NCI-H146 (cell line): ENCODE results near the gene RFX8.

Experiments
- DNase-seq: peaks from one replicate; lab custom pipeline; 2025; lab: John Stamatoyannopoulos, UW

The RFX8 gene

GRCh38 chr2:101410114-101410513, 64.8 kb downstream of the RFX8 start:
- no peak for DNase-seq

DNA sequence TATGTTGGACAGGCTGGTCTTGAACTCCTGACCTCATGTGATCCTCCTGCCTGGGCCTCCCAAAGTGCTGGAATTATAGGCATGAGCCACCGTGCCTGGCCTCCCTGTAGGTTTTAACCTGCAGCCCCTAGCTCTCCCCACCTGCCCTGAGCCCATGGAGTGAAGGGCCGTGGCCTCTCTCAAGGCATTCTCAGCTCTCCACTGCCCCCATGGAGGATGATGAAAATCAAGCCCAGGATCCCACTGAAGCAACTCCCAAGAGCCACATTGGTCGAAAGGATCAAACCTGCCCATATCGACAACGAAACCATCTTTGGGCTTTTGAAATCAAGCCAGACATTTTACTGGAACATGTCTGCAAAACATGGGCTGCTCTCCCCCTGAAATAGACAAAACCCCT, 65.2 kb downstream of the RFX8 start:
- no peak for DNase-seq

- no peak for DNase-seq
Measured at GRCh38 chr2:101408925-101409324, 66.0 kb downstream of the RFX8 start.

DNA sequence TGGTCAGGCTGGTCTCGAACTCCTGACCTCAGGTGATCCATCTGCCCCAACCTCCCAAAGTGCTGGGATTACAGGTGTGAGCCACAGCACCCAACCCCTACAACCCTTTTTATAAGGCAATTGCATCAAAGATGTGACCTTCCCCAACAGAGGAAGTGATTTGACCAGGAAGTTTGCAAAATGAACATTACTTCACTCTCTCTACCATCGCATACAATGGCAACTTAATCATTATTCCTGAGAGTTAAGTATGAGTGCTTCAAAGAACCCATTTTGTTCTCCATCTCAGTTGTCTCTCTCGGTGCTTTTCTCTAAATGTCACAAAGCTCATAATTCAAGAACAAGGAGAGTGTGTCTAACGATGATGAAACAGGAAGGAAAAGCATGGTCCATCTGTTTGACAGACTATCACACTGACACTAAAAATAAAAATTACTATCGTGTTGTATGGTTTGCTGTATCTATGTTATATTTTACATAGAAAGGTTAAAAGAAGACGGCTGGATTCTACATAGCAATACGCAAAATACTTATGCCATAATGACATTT, 69.5 kb downstream of the RFX8 start:
- no peak for DNase-seq

- no peak for DNase-seq
Measured at GRCh38 chr2:101403745-101404144, 71.2 kb downstream of the RFX8 start.

DNA sequence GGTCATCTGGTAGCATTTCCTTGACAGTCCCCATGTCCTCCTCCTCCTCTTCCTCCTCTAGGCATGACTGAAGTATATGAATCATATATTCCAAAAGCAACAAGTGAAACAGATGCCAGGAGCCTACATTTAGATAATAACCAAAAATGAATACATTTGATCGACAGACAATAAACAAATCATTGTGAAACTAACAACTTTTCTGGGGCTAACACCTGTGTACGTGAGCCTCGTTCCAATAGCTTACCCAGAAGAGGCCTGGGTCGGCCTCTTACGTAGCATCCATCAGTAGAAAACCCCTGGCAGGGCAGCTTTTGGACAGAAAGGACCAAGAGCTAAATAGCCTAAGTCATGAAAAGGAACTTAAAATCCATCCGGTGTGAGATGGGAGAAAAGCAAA, 72.3 kb downstream of the RFX8 start:
- no peak for DNase-seq

DNA sequence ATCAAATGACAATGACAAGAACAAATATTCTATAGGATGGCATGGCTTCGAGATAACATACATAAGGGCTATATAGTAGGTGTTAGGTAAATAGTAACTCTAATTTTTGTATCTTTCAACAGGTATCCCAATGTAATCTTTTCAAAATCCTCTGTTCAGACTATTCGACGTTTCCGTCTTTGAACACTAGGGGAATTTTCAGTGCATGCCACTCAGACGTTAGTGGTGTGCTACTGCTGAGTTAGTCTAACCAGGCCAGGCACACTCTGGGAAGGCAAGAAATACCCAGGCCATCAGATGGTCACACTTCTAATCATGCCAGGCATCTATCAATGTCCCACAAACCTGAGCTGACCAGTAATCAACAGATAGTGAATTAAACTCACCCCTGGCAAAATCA, 73.0 kb downstream of the RFX8 start:
- no peak for DNase-seq

- no peak for DNase-seq
Measured at GRCh38 chr2:101401326-101401665, 73.6 kb downstream of the RFX8 start.

GRCh38 chr2:101400506-101401325, 74.2 kb downstream of the RFX8 start:
- no peak for DNase-seq

GRCh38 chr2:101400048-101400447, 74.9 kb downstream of the RFX8 start:
- no peak for DNase-seq

GRCh38 chr2:101399021-101399799, 75.7 kb downstream of the RFX8 start:
- DNase-seq, result no peak

DNA sequence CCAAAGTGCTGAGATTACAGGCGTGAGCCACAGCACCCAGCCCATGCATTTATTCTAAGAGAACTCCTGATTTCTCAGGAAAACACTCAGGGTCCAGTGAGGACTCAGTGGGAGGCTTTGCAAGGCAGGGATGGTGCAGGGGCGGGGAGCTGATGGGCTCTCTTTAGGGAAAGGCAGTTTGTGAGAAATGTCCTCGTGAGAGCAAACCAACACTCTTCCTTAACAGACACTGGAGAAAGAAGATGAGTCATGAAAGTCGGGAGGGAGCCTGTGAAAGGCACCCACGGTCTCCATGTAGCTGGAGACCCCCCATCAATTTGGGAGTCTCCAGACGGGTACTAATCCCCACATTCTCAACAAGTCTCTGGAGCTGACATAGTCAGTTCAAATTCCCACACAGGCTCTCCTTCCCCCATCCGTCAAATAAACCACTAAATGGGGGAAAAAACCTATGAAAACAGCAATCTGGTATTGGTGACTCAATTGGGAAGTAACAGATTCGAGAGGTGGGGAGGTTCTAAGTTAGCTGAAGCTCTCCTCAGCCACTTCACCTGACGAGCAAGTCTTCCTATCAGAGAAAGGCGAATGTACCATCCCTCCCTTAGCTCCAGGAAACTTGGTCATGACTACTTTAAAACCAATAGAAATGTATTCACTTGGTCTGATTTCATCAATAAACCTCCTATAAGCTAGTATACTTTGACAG, 76.6 kb downstream of the RFX8 start:
- no peak for DNase-seq

GRCh38 chr2:101396316-101396717, 78.6 kb downstream of the RFX8 start:
- no peak for DNase-seq

GRCh38 chr2:101395545-101396315, 79.2 kb downstream of the RFX8 start:
- no peak for DNase-seq

GRCh38 chr2:101388232-101388631, 86.7 kb downstream of the RFX8 start:
- no peak for DNase-seq

GRCh38 chr2:101387151-101387834, 87.6 kb downstream of the RFX8 start, which contains the start of gene CREG2:
Gene CREG2, minus strand, starts transcription at chr2:101387503. Its CDS starts 46 bp downstream, at chr2:101387457.
- peak; percentile 32 for DNase-seq

GRCh38 chr2:101386599-101387150, 88.2 kb downstream of the RFX8 start:
- no peak for DNase-seq

DNA sequence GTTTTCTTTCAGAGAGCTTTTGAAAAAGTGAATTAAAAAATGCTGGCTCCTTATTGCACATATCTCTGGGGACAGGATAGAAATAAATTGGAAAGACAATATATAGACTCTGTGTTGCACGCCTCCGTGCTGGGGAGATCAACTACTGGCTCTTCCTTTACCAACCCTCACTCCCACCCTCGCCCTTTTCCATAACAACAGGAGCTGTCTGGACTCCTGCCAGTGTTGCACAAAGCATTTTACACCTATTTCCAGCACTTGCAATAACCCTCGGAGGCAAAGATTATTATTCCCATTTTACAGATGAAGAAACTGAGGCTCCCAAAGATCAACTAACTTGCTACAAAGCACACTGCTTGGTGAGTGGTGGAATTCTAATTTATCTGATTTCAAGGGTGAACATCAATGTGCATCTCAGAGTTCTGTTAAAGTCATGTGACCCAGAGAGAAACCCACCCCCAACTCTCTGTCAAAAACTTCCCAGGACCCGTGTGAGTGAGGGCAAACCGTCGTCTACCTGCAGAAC, 91.8 kb downstream of the RFX8 start:
- no peak for DNase-seq

DNA sequence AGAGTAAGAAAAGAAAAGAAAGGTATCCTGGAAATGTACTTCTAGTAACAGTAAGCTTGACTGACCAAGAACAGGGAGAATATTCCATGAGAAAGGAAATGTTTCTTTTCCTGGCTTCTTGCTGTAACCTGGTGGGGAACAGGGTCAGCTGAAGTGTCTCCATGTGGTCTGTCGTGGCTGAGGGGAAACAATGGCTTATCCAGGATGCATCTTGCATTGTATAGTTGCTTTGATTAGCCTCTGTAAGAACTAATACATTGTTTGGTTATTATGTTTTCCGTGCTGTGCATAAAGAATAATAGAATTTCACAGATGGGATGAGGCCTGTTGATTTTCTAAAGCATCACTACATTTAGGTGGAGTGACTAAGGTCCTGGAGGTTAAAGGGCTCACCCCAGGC, 92.5 kb downstream of the RFX8 start:
- DNase-seq, result no peak

- DNase-seq, result no peak
Measured at GRCh38 chr2:101380376-101380775, 94.5 kb downstream of the RFX8 start.

DNA sequence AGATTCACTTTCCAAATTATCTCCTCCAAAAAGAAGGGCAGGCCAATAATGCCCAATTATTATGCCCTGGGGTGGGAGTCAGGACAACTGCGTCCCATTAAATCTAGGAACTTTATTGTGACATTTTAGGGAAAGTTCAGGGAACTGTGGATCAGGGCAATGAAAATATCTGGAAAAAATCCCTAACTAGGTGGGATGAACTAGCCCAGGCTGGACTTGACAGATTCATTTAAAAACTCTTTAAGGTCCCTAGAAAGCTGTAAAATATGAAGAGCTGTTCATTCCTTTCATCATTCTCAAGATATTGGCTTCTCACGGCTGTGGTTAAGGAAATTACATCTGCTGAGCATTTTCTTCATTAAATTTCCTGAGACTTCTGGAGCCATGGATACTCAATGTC, 95.8 kb downstream of the RFX8 start:
- DNase-seq, result no peak
